ENCODE results near the gene TGFA.

The TGFA gene

GRCh38 chr2:70580352-70580751 is 26.7 kb upstream of the TGFA start:
- TF ChIP-seq CTCF (IDR thresholded peaks at IDR 0.05; ENCODE audit: low read length), result no peak
- TF ChIP-seq EZH2 (IDR thresholded peaks at IDR 0.05; ENCODE audit: borderline replicate concordance, low read length), result no peak
- no peak overlapping the region for H3K27ac ChIP-seq (ENCODE audit: low read depth, low read length, poor library complexity, severe bottlenecking)
- H3K79me2 ChIP-seq (ENCODE audit: insufficient read depth, low read length), result no peaks in the 10 kb centered on the region
- no peaks in the 10 kb centered on the region for H3K9me2 ChIP-seq (ENCODE audit: low read depth, low read length)
- H3K36me3 ChIP-seq (ENCODE audit: insufficient read depth, low read length), result no peaks in the 10 kb centered on the region
- H3K4me2 ChIP-seq (ENCODE audit: low read length), result no peak overlapping the region
- no peak overlapping the region for H2AFZ ChIP-seq (ENCODE audit: low read length)
- H3K9me3 ChIP-seq (ENCODE audit: low read length), result no peaks in the 10 kb centered on the region
- no peaks in the 10 kb centered on the region for H3F3A ChIP-seq (ENCODE audit: insufficient read depth, low read length)
- H3K27me3 ChIP-seq (ENCODE audit: insufficient read depth, low read length), result no peaks in the 10 kb centered on the region
- no peak overlapping the region for H3K4me3 ChIP-seq (ENCODE audit: low read depth, low read length, poor library complexity, severe bottlenecking)
- H3K4me1 ChIP-seq (ENCODE audit: insufficient read depth, low read length, severe bottlenecking), result no peaks in the 10 kb centered on the region
- H4K20me1 ChIP-seq (ENCODE audit: insufficient read depth, low read length), result no peaks in the 10 kb centered on the region
- no peak overlapping the region for H3K9ac ChIP-seq (ENCODE audit: low read length)

GRCh38 chr2:70574618-70575017 is 21.0 kb upstream of the TGFA start:
- Histone ChIP-seq H3K4me1 (ENCODE audit: insufficient read depth, low read length, severe bottlenecking) (no peaks in the 10 kb centered on the region), H3K36me3 (ENCODE audit: insufficient read depth, low read length) (no peaks in the 10 kb centered on the region), H3K9me2 (ENCODE audit: low read depth, low read length) (no peaks in the 10 kb centered on the region), H2AFZ (ENCODE audit: low read length) (no peak overlapping the region), H4K20me1 (ENCODE audit: insufficient read depth, low read length) (no peaks in the 10 kb centered on the region), H3K27ac (ENCODE audit: low read depth, low read length, poor library complexity, severe bottlenecking) (no peak overlapping the region), H3K27me3 (ENCODE audit: insufficient read depth, low read length) (no peaks in the 10 kb centered on the region; the same call in 1 of the 2 replicates), H3K4me2 (ENCODE audit: low read length) (no peak overlapping the region), H3K79me2 (ENCODE audit: insufficient read depth, low read length) (no peaks in the 10 kb centered on the region), H3K9ac (ENCODE audit: low read length) (no peak overlapping the region), H3F3A (ENCODE audit: insufficient read depth, low read length) (no peaks in the 10 kb centered on the region), H3K9me3 (ENCODE audit: low read length) (no peaks in the 10 kb centered on the region), H3K4me3 (ENCODE audit: low read depth, low read length, poor library complexity, severe bottlenecking) (no peak overlapping the region)
- TF ChIP-seq EZH2 (IDR thresholded peaks at IDR 0.05; ENCODE audit: borderline replicate concordance, low read length) (no peak), CTCF (IDR thresholded peaks at IDR 0.05; ENCODE audit: low read length) (no peak)

- TF ChIP-seq EZH2 (IDR thresholded peaks at IDR 0.05; ENCODE audit: borderline replicate concordance, low read length) (no peak), CTCF (IDR thresholded peaks at IDR 0.05; ENCODE audit: low read length) (no peak)
- H3F3A ChIP-seq (ENCODE audit: insufficient read depth, low read length), result no peaks in the 10 kb centered on the region
- no peaks in the 10 kb centered on the region for H3K9me3 ChIP-seq (ENCODE audit: low read length)
- H3K79me2 ChIP-seq (ENCODE audit: insufficient read depth, low read length), result no peaks in the 10 kb centered on the region
- H4K20me1 ChIP-seq (ENCODE audit: insufficient read depth, low read length), result no peaks in the 10 kb centered on the region
- no peak overlapping the region for H3K4me2 ChIP-seq (ENCODE audit: low read length)
- H3K9ac ChIP-seq (ENCODE audit: low read length), result no peak overlapping the region
- H3K4me1 ChIP-seq (ENCODE audit: insufficient read depth, low read length, severe bottlenecking), result no peaks in the 10 kb centered on the region
- no peak overlapping the region for H3K27ac ChIP-seq (ENCODE audit: low read depth, low read length, poor library complexity, severe bottlenecking)
- no peaks in the 10 kb centered on the region for H3K9me2 ChIP-seq (ENCODE audit: low read depth, low read length)
- no peaks in the 10 kb centered on the region; the same call in 1 of the 2 replicates for H3K27me3 ChIP-seq (ENCODE audit: insufficient read depth, low read length)
- no peak overlapping the region for H2AFZ ChIP-seq (ENCODE audit: low read length)
- no peak overlapping the region for H3K4me3 ChIP-seq (ENCODE audit: low read depth, low read length, poor library complexity, severe bottlenecking)
- H3K36me3 ChIP-seq (ENCODE audit: insufficient read depth, low read length), result no peaks in the 10 kb centered on the region
Observed at GRCh38 chr2:70574109-70574508, 20.5 kb upstream of the TGFA start.

All from OCI-LY1 (cell line).